ENCODE data around the gene NCBP2L.

The NCBP2L gene

DNA sequence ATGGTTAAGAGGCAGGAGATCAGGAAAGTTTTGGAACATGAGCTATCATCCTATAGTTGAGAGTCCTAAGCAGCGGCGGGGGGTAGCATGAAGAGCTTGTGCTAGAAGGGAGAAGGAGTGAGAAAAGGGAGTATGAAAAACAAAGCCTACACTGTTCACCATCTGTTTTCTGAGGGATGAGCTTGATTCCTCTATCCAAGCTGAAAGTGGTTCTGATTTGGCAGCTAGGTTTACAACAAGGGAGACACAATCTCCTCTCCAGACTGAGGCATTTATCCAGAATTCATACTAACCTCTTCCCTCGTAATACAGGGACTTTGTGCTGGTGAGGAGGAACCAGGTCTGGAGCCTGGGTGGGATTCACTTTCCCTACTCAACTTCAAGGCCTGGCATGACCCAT is 25.5 kb upstream of the NCBP2L start:
- in situ Hi-C loops (cut with MboI; ENCODE audit: low sequenced_read_pairs): no loop called here

DNA sequence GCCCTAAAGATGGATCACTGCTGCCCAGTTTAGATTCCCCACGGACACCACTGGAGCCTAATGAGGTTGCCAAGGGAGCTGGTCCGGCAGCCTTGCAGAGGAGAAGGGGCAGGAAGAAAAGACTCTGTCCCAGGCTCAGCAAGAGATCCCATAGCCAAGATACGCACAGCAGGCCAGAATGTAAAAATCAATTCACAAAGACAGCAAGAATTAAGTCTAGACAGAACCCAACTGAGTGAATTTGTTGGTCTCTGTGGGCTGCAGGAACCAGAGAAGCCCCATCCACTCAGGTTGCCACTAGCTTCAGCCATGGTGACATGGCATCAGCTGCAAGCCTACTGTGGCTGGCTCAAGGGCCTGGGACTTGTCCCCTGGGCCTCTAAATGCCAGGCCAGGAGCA is 24.8 kb upstream of the NCBP2L start:
- in situ Hi-C loops (cut with MboI; ENCODE audit: low sequenced_read_pairs): no loop called here

DNA sequence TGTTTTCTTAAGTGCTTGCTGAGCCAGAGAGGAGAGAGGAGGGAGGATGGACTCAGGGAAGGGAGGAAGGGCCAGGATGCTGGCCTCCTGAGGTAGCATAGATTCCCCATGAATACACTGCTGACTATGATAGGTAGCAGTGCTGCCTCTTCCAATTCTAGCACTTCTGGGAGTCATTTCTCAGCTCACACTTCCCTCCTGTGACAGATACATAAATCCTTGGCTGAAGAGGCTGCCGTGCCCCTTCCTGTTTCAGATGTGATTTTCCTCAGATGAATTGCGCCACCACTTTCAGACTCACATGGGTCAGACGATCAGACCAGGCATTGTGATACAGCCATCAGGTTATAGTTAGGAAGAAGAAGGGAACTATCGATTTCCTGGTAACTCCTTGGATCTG is 24.3 kb upstream of the NCBP2L start:
- in situ Hi-C loops (cut with MboI; ENCODE audit: low sequenced_read_pairs): no loop called here

DNA sequence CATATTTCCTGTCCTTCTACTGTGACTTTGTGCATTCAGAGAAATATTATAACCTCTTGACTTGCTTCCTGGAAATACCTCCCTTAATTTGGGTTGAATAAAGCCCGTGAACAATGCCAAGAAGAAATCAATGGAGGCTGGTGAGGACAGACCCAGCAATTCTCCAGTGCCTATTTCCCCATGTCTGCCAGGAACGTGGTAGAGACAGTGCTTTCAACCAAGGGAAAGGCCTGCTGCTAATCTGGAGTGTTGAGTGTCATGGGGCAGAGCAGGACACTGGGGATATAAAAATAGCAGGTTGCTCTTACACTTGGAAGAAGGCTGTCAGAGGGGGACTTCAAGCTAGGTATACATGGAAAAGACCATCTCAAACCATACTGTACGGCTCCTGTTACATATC is 21.8 kb upstream of the NCBP2L start:
- in situ Hi-C loops (cut with MboI; ENCODE audit: low sequenced_read_pairs): no loop called here

DNA sequence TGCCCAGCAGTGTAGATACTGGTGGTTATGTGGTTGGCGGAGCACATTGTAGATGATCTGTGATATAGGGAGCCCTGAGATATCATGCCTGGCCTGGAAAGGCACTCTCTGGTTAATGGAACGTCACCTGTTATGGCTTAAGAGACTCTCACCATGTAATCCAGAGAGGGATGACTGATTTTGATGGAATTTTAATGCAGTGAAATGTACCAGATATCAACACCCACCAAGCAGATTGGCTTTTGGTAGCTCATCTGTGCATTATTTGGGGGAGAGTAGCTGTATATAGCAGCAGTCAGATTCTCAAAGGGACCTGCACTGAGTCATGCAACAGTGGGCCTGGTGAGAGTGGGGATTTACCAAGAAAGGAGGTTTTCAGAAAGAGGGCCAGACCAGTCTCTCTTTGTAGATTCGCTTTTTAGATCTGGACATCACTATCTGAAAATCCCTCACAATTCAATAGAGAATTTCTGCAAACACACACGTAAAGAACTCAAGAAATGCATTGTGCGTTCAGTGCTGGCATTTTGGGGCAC is 19.2 kb upstream of the NCBP2L start:
- in situ Hi-C loops (cut with MboI; ENCODE audit: low sequenced_read_pairs): no loop called here

DNA sequence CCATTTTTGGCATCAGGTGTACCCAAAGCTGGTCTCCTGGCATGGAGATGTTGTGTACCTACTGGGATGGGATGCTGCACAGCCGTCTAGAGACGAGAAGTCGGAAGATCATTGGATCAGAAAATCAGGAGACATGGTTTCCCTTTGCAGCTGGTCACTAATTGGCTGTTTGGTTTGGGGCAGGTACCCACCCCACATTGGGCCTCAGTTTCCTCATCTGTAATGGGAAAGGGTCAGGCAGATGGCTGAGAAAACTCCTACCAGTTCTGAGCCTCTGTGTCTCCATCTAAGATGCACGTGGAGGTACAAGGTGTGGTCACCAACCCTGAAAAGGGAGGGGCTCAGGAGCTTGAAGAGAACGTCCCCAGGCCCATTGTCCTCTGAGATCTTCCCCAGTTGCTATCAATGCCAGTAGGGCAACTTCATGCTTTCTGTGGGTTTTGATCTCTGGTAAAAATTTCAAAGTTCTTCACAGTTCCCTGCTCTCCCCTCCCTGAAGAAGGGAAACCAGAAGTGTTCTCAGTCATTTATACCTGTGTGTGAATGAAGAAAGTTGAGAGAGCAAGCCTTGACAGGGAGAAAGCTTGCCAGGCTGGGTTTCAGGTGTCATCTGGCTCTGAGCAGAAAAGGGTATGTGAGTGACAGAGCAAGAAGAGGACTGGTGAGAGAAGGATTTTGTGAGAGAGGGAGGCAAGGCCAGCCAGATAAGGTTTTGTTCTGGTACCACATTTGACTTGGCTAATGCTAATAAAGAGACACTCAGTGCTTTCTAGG is 17.0 kb upstream of the NCBP2L start:
- in situ Hi-C loops (cut with MboI; ENCODE audit: low sequenced_read_pairs): no loop called here

DNA sequence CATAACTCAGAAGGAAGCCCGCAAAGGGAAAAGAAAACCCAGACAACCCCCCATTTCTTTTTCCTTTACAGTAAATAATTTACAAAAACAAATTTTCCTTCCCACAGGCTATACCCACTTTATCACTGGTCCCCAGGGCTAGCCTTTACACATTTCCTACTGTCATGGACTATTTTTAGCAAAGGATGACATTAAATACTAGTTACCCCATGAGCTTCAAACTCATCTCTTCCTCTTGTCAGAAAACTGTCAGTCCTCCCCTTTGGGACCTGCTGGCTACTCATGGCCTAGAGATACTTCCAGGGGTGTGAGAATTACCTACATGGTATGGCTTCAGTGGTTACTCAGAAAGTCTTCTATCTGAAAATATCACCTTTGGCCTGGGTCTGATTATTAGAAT is 13.9 kb upstream of the NCBP2L start:
- in situ Hi-C loops (cut with MboI; ENCODE audit: low sequenced_read_pairs): no loop called here

DNA sequence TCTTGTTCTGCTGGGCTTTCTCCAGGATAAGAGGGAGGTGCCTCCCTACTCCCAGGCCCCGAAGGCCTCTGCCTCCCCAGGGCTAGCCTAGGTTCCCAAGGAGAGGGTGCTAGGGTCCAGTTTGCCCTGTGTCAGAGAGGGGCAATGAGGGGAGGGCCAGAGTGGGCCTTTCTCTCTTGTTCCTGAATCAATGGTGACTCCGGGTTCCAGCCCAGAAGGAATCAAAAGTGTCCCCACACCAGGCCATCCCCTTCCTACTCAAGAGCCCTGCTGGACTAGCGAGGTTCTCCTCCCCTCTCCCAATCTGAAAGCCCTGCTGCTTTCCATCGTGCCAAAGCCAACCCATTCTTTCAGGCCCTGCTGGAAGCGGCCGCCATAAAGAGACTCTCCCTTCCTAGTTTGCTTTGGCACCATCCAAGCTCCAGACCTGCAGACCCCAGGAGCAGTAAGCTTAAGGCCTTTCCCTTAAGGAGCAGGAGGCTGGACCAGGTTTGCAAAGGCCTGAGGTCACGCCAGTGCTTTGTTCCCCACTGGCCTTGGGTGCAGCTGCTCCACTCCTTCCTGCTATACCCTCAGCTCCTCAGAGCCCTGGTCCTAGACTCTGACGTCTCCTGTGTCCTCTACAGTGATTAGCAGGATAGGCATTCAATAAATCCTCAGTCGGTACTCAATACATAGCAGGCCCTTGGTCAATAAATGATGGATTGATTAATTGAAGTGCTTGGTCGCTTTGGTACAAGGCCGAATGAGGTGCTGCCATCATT is 12.5 kb upstream of the NCBP2L start:
- in situ Hi-C loops (cut with MboI; ENCODE audit: low sequenced_read_pairs): no loop called here

DNA sequence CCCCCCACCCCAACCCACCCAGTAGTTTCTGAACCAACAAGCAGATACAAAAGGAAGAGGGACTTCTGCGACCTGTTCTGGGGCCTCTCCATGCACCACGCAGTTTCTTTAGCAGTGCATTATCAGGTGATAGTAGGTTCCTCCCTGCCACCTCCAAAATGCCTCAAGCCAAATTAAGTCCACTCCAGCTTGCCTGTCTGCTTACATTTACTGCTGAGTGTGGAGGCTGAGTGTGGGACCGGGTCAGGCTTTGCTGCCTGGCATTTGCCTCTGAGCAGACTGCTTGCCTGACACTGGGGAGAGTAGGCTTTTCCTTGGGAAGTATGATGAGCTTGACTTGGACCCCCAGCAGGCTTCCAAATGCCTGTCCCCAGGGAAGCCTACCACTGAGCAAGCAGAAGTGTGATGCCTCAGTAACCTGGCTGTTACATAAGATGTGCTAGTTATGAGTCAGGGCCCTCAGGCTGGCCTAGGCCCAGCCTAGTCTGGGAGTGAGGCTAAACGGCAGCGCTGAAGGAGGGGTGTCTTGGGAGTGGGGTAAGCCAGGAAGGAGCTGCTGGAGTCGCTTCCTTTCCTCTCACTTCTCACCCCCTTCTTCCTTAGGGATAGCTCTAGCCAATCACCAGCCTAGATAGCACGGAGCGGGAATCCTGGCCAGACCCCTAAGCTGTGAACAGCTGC is 10.9 kb upstream of the NCBP2L start:
- in situ Hi-C loops (cut with MboI; ENCODE audit: low sequenced_read_pairs): no loop called here

DNA sequence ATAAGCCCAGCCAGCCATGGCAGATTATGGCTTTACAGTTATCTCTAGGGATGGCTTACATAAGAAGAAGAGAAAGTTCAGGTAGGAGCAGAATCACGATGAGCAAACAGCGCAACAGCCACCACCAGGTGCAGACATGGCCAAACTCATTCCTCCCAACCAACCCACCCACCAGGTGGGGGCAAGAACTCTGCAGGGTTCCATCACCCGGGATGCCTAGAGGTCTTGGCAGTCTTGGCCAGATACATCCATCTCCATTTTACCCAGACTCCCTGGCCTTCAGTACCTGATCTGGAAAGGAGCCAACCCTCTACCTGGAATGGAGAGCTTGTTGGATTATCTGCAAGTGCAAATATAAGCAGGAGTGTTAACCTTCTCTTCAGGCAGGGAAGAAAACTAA is 9.5 kb upstream of the NCBP2L start:
- in situ Hi-C loops (cut with MboI; ENCODE audit: low sequenced_read_pairs): no loop called here

DNA sequence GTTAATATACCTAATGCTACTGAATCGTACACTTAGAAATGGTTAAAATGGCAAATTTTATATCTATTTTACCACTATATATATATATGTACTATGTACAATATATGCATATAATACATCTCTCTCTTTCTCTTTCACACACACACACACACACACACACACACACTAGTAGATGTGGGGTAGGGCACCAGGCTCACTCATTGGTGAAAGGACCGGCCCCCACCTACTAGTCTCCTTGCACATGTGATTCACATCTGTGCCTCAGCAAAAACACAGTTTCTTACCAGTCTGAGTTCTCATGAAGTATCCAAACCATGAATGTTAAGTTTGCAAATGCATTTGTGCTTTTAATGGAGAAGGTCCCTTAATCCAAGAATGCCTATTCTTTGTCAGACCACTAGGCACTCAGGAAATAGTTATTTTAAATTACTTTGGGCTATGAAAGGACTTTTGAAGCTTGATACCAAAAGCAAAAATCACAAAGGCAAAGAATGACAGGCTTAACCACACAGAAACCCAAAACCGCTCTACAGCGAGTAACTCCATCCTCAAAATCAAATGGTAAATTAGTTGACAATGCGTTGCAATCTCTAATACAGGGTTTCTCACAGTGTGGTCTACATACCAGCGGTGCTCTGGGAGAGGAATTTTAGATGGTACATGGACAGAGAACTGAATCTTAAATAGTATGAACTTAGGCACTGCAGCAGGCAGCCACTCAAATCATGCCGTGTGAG is 7.8 kb upstream of the NCBP2L start:
- in situ Hi-C loops (cut with MboI; ENCODE audit: low sequenced_read_pairs): no loop called here

DNA sequence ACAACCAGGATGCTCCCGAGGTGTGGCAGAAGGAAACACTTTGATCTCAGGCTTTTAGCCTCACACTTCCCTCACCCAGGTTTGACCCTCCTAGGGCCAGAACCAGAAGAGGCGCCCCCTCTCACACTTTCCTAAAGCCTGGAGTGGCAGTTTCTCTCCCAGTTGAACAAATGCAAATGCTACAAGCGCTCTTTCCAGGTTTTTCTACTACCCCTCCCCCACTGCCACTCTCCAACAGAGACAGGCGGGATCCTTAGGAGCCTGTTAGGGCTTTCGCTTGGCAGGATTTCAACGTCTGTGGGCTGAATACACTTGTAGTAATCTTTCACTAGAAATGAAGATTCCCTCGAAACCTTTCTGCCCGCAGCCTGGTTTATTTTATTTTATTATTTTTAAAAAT is 4.3 kb upstream of the NCBP2L start:
- in situ Hi-C loops (cut with MboI; ENCODE audit: low sequenced_read_pairs): no loop called here

DNA sequence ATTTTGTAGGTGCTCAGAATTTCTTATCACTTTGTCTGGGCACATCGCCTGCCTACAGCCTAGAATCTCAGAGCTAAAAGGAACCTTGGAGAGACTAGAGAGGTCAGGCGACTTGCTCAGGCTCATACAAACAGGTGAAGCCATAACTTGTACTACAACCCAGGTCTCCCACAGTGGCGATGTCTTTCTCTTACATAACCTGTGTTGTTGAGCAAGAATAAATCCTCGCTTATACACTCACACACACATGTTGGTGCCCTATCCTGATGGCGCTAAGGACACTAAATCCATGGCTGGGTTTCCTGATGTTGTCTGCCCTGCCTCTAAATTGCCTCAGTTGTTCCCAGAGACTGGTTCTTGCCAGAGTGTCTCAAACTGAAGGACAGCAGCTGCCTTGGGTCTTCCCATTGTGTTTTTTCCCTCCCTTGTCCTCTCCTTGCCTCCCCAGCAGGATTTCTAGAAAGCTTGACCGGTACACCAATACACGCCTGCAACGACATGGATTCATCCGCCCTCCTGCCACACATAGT is 3.6 kb upstream of the NCBP2L start:
- in situ Hi-C loops (cut with MboI; ENCODE audit: low sequenced_read_pairs): no loop called here

DNA sequence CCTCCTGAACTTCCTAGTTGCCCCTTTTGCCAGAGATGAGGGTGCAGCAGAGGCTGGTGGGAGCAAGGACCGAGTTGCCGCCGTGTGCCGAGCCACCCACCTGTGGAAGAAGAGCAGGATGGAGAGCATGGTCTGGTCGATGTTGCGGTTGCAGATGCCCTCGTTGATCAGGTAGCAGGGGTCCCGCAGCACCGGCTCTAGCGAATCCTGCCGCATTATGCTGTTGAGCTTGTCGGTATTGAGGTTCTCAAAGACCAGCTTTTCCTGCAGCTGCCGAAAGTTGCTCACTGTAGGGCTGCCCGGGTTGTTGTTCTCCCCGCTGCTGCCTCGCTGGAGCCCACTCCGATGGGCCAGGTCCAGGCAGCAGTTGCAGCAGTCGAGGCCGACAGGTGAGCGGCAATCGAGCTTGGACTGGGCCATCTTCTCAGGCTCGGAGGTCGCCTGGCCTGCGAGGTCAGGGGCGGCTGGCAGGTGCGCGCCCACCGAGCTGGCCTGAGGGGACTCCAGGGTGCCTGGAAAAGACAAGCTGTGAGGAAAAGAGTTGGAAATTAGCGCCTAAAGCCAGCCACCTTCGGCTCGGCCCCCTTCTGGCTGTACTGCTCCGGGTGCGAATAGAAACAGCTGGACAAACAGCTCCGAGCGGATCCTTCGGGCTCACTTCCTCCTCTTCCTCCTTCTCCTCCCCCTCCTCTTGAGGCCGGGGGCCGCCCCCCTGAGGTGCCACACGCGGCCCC is 2.4 kb upstream of the NCBP2L start:
- in situ Hi-C loops (cut with MboI; ENCODE audit: low sequenced_read_pairs): loop anchor here (5.0 kb wide), 1 partner anchor 113 kb away; no protein-coding TSS in a partner anchor

DNA sequence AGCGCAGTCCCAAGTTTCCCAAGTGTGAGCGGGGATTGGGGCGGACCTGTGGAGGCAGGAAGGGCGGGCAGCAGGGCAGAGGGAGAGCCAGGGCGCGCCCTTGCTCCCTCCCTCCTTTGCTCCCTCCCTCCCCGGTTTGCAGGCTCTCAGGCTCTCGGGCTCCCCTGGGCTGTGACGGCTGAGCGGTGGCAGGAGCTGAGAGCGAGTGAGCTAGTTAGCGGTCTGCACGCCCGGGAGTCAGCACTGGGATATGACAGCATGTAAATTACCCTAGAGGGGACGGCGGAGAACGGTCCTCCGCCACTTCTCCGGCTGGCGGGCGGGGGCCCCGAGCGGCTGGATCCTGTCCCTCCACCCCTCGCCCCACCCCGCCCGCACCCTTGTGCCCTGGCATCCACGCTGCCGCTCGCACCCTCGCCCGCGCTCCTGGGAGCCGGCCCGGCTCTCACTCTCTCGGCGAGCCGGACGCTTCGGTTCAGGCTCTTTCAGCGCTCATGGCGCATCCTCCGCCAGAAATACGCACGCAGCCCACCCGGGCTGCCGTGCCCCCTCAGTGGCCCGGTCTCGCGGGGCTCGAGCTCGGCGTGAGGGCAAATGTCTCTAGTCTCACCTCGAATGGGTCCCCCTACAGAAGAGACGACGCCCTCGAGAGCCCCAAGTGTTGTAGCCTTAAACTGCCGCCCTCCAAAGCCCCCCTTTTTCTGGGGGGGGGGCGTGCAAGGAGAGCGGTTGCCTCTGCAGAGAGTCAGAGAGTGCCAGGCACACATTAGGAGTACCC is 1.6 kb upstream of the NCBP2L start, which contains the start of gene TSC22D3:
TSC22D3 (minus strand) TSS at position 54 of the 778 bp plus-strand sequence. CDS start 368 bp downstream, outside the sequence.
- in situ Hi-C loops (cut with MboI; ENCODE audit: low sequenced_read_pairs): loop anchor here (5.0 kb wide), 1 partner anchor 114 kb away; no protein-coding TSS in a partner anchor

DNA sequence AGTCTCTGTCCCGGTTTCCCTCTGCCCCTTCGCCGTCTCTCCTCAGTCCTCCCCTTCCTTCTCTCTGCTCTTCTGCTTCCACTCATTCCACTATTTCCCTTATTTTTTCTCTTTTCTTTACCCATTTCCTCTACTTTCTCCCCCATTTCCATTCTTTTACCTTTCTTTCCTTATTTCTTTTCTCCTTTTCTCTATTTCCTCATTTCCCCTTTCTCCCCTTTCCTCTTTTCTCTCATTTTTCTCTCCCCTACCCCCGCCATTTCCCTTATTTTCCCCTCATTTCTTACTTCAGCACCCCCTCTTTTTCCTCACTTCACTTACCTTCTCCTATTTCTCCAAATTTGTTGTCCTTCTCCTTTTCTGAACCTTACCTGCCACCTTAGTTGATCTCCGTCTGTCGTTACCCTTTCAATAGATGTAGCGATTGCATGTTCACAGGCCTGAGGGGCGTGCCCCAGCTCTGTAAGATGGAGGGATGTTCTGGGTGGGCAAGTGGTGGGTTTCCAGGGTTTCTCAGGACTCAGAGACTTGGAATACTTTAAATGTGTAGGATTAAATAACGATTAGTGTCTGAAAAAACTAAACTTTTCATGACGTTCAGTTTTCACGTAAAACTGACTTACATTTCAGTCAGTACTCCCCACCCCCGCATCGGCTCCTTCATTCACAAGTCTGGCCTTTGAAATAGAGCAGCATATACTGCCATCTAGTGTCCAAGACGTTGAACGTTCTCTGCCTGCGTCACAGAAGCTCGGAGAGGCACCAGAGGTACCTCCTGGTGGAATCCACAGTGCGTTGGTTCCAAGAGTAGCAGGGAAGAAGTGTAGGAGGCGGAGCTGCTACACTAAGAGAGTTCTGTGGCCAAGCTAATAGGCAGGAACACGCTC is 641 bp upstream of the NCBP2L start:
- in situ Hi-C loops (cut with MboI; ENCODE audit: low sequenced_read_pairs): loop anchor here (5.0 kb wide), 1 partner anchor 115 kb away; no protein-coding TSS in a partner anchor

DNA sequence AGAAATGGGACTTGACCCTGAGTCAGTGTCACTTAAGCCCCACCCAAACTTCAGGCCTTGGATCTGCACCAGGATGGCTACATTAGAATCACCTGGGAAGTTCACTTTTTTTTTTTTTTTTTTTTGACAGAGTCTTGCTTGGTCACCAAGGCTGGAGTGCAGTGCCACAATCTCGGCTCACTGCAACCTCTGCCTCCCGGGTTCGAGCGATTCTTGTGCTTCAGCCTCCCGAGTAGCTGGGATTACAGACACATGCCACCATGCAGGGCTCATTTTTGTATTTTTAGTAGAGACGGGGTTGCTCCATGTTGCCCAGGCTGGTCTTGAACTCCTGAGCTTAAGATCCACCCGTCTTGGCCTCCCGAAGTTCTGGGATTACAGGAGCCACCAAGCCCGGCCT is 3.0 kb downstream of the NCBP2L start:
- in situ Hi-C loops (cut with MboI; ENCODE audit: low sequenced_read_pairs): loop anchor here (10.0 kb wide), 1 partner anchor 136 kb away; no protein-coding TSS in a partner anchor

DNA sequence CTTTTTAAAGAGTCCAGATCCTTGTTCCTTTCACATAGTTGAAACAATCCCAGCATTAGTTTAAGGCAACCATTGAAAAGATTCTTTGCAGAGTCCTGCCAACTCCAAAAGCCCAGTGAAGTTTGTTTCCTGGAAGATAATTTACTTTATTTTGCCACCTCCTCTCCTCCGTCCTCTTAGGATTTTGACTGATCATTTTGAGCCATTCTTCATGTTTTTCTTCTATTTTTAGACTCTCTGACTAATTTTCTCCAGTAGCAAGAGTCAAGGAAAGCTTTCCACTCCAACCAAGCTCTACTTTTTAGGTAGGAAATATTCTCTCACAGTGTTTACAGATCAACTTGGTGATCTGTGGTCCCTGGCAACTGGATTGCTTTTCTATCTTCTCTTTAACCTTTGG is 10.3 kb downstream of the NCBP2L start:
- in situ Hi-C loops (cut with MboI; ENCODE audit: low sequenced_read_pairs): loop anchor here (10.0 kb wide), 1 partner anchor 143 kb away; no protein-coding TSS in a partner anchor

Measured in HL-60/S4 (cell line).